ENCODE data around the gene KRT34.
"Not testable (repeated sequence)": the region's sequence is repeated elsewhere in the genome, so short reads cannot be mapped to it uniquely, and the experiment has no call there.

KRT34 gene

DNA sequence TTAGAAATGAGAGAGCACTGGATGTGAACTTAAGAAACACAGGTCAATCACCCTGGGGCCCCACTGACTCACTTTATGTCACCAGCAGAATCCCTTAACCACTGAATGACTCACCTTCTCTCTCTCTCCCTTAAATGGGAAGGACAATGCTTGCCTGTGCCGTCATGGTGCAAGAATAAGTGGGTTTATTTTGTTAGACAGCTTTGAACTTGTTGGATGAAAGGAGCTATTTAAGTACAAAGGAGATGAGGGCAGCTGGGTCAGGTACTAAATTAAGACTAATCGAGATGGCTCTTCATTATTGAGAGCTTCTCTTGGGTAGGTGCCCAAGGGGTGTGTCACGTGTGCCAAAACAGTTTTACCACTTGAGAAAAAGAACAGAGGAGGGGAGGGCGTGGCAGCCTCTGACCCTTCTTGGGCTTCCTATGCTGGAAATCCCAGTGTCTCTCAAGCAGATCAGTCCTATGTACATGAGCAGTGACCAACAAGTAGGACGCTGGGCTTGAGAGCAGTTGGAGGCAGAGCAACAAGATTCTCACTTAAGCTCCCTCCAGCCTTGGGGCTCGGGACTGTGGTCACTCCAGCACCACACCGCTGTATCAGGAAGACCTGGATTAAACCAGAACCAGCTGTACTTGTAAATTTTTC, 22.0 kb upstream of the KRT34 start:
- DNase-seq (ENCODE audit: low read depth in 2 of 3, low spot score in 1 of 3) = peak; percentile 38 to 58 (median 38)

DNA sequence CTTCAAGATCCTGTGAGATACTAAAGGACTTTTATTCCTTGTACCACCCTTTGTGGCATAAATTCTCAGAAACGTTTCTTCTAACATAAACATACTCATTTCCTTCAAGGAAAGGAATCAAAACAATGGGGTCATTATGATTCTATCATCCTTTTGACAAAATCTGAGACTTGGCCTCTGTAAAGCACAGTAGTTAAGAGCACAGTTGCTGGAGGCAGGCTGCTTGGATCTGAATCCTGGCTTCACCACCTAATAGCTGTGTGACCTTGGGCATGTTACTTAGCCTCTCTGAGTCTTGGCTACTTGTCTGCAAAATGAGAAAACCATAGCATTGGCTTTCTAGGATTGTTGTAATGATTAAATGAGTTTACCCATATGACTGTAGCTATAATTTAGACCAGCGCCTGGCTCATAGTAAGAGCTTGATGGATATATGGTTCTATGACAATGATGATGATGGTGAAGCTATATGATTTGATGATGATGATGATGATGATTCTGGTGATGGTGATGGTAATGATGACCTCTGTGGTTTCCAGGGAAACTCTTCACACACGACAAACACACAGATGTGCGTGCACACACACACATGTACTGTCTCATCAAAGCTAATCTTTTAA, 21.4 kb upstream of the KRT34 start:
- DNase-seq (ENCODE audit: low read depth in 2 of 3, low spot score in 1 of 3) = no peak

DNA sequence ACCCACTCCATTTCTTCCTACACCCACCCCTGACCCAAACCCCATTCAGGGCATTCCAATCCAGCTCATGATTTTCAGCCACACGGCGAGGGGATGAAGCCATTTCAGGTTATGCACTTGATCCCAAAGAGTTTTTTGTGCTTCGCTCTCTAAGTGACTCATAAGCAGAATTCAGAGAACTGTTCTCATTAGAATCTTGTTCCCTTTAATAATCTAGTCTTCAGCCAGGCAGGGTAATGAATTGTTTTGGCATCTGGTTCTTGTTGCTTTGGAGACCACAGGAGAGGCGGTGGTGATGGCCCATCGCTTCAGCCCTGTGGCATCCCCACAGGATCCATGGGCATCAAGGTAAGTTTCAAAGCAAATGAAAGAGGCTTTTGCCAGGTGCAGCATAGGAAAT, 20.1 kb upstream of the KRT34 start:
- DNase-seq (ENCODE audit: low read depth in 2 of 3, low spot score in 1 of 3) = no peak

DNA sequence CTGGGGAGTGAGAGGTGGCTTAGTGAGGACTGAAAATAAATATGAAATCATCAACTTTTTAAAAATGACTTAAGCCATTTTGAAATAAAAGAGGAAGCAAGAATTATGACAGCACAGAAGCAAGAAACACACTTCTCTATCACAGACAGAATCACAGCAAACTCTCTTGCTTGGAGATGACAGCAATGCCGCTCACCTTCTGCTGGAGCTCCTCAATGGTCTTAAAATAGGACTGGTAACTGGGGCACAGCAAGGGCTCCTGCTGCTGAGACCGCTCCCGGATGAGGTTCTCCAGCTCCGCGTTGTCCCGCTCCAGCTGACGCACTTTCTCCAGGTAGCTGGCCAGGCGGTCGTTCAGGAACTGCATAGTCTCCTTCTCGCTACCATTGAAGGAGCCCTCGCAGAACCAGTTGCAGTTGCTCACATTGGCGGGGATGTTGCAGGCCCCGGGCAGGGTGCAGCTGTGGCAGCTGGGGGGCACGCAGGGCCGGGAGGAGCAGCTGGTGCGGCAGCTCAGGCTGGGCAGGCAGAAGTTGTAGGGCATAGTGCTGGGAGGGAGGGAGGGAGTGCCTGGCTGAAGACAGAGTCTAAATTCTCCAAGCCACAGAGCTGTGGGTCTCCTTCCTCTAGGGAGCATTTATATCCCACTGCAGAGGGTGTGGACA, 15.0 kb upstream of the KRT34 start, which contains the start of gene KRT31:
TSS of gene KRT31 (minus strand) at position 613 of the 665 bp plus-strand sequence. CDS start at position 544, 69 bp downstream.
- no peak for DNase-seq (ENCODE audit: low read depth in 2 of 3, low spot score in 1 of 3)

DNA sequence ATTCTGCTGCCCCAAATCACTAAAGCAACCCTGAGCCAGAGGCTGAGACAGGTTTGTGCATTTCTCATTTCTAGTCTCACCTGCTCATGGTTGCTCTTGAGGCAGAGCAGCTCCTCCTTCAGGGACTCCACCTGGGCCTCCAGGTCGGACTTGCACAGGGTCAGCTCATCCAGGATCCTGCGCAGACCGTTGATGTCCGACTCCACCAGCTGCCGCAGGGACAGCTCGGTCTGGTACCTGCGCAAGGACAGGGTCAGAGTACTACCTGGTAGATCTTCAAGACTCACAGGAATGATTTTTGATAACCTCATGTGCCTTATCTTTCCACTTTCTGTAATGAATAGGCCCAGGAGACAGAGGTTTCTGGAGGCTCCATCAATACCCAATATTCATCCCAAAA, 14.2 kb upstream of the KRT34 start:
- no peak for DNase-seq (ENCODE audit: low read depth in 2 of 3, low spot score in 1 of 3)

DNA sequence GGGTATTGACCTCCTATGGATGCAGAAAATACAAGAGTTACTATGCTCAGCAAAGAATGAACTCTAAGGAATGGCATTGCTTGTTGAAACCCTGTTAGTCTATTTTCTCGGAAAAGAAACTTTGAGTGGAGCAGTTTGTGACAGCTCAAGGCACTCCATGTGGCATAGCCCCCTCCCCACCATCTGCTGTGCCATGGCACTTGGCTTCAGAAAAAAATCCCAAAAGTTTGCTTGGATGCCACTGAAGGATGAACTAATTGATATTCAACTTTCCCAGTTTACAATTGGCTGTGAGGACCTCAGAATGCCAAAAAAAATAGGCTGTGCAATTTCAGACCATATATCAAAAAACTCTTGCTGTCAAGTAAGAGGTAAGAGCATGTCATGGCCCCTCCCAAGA, 13.5 kb upstream of the KRT34 start:
- no peak for DNase-seq (ENCODE audit: low read depth in 2 of 3, low spot score in 1 of 3)

DNA sequence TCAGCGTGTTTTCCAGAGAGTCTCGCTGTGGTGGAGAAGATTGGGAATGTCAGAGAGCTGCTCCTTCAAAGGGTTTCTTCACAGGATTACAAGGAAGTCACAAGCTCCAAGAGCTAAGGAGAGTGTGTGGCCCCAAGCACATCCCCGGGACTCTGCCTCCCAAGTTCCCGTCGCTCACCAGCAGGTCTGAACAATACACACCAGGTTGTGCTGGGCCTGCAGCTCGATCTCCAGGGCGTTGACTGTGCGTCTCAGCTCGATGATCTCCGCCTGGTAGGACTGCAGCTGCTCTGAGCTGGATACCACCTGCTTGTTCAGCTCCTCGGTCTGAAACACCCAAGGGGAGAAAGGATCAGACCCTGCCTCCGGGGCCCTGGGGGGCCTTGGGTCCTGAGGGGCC, 12.9 kb upstream of the KRT34 start:
- not testable (repeated sequence) for DNase-seq (ENCODE audit: low read depth in 2 of 3, low spot score in 1 of 3)

DNA sequence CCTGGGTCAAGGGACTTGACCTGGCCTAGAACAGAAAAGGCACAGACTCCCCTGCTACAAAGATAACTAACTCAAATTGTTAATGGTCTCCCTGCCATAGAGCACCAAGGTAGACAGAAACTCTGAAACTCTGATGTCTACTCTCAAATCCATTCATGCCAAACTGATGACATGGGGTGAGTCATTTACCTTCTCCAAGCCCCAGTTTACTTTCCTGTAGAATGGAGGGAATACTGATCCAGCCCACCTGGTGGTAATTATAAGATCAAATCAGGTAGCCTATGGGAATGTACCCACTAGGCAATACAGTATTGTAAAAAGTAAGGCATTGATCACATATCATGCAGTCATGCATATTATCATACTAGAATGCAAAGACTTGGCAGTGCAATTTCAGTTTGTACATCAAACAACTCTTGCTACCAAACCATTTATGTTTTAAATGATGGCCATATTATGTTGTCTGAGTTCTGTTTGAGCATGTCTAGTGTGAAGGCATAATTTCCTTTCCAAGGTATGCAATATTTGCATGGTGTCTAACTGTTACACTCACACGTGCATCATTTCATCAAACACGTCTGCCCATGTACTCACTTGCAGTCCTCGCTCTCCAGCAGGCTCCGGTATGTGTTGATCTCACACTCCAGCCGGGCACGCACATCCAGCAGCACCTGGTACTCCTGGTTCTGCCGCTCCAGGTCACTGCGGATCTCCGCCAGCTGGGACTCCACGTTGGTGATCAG, 12.3 kb upstream of the KRT34 start:
- DNase-seq (ENCODE audit: low read depth in 2 of 3, low spot score in 1 of 3) = no peak

DNA sequence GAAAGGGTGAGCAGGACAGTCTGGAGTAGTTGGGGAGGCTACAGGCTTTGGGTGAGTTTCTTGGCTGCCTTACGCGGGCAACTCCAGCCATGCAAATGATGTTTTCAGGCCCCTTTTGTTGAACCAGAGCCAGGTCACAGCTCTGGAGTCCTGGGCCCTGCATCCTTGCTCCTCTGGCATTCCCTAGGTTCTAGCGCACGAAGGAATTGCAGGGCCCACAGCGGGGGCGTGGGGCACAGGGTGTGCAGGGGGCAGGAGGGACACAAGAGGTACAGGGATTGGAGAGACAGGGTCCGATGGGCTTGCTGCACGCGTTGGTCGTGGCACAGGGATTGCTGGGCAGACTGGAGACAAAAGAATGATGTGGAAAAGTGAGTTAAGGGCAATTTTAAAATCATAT, 11.7 kb upstream of the KRT34 start:
- no peak for DNase-seq (ENCODE audit: low read depth in 2 of 3, low spot score in 1 of 3)

DNA sequence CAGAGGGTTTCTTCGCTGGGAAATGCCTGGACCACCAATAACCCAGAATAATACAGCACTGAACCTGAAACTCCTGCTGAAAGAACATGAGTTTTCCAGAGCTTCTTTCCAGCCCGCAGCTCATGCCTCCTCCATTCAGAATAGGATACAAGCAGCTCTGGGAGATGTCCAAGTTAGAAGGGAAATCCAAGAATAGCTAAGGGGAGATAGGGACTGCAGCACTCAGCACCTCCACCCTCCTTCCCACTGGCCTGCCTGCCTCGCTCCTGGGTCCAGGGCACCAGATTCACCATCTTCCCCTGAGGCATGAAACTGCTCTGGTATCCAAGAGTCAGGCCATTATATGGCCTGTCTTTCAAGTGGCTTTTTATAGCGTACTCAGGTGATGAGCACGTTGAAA, 11.2 kb upstream of the KRT34 start:
- no peak for DNase-seq (ENCODE audit: low read depth in 2 of 3, low spot score in 1 of 3)

DNA sequence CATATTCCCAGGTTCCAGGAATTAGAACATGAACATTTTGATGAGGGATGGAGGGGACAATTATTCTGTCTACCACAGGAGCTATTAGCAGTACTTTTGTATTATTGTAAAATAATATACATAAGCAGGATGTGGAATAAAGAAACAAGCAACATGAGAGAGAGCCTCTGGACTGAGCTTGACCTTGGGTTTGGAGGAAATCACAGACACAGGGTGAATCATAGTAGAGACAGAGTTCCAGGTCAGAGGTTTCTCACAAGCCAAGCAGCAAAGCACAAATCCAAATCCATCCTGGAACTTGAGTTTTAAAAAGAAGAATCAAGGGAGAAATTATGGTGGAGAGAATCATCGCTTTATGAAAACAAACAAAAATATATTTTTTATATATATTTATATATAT, 10.2 kb upstream of the KRT34 start:
- DNase-seq (ENCODE audit: low read depth in 2 of 3, low spot score in 1 of 3) = no peak

DNA sequence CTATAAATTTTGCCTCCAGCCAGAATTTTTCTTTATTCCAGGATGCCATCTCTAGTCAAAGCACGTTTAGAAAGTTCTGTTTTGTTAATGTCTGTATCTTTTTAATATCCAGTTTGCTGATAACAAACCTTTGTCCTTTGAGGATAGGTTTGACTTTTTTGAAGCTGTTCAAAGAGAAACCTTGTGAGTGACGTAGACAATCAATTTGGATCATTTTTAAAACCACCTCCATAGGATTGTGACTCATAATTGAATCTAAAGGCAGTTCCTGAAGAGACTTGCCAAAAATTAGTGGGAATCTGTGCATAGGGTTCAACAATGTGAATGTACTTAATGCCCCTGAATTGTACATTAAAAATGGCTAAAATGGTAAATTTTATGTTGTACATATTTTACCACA, 9.4 kb upstream of the KRT34 start:
- no peak for DNase-seq (ENCODE audit: low read depth in 2 of 3, low spot score in 1 of 3)

DNA sequence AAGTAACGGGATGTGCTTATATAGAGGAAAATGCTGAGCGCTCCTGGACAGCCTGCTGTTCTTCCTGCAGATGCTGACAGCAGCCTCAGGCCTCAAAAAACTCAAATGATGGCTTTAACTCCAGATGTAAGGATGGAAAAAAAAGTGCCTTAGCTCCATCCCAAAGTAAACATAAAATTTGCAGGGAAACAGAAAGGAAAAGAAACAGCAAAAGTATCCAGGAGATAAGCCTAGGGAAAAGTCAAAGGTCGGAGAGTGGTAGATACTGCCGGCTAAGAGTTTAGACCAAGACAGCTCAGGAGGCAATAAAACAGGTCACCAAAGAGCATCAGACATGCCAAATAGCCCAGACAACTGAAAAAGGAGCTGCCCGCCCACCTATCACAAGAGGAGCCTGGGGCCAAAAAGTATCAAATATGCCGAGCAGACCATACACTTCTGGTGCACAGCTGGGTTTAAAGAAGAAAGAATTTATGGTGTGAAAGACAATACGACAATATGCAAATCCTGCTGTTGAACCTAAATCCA, 8.4 kb upstream of the KRT34 start:
- DNase-seq (ENCODE audit: low read depth in 2 of 3, low spot score in 1 of 3) = no peak

DNA sequence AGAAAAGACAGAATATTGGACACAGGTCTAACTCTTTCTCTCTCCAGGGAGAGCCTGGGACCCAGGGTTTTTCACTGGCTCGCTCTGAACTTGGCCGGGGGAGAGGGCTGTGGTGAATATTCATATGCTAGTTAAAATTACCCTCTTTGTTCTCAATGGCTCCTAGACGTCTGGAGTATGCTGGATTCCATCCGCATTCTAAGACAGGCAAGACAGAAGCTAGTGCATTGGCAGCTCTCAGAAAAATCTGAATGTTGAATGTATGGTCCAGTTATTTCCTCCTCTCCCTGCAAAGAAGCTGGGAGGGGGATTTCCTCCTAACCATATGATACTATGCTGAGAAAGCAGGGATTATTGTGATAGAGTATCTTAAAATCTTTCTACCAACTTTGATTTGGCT, 5.6 kb upstream of the KRT34 start:
- no peak for DNase-seq (ENCODE audit: low read depth in 2 of 3, low spot score in 1 of 3)

DNA sequence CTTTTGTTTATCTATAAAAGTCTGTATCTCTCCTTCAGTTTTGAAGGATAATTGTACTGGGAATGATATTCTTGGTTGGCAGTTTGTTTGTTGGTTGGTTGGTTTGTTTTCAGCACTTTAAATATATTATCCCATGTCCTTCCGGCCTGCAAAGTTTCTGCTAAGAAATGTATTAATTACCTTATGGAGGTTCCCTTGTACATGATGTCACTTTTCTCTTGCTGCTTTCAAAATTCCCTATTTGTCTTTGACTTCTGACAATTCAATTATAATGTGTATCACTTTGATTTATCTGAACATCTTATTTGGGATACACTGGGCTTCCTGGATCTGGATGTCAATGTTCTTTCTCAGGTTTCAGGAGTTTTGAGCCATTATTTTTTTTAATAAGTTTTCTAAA, 4.1 kb upstream of the KRT34 start:
- no peak for DNase-seq (ENCODE audit: low read depth in 2 of 3, low spot score in 1 of 3)

DNA sequence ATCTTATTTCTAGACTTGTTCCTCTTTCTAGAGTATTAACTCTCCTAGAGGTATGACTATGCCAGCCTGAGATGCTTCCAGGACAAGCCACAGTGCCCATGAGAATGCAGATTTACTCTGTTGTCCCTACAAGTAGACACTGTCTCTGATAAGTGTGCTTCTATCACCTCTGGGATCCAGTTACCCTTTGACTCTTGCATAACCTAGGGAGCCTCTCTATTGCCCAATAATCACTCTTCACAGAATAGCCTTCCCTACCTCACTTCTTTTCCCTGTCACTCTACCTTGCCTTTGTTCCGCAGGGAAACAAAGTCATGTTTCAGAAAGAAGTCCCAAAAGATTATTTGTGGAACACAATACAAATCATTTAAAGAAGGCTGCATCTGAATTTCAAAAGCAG, 1.6 kb upstream of the KRT34 start:
- DNase-seq (ENCODE audit: low read depth in 2 of 3, low spot score in 1 of 3) = no peak

DNA sequence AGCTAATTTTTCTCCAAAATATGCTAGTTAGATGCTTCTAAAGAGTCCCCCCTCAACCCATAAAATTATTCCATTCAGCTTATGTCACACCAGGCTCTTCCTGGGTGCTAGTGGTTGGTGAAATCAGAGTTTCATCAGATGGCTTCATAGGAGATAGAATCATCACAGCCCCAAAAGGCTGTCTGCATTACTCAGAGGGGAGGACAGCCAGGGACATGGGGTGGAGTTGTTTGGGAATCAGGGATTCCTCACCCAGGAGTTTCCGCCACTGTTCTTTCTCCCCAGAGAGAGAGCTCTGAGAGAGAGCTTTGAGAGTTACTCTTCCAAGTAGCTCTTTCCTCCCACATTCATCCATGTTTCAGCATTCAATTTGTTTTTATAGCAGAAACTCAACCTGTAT, 288 bp upstream of the KRT34 start:
- DNase-seq (ENCODE audit: low read depth in 2 of 3, low spot score in 1 of 3) = no peak

DNA sequence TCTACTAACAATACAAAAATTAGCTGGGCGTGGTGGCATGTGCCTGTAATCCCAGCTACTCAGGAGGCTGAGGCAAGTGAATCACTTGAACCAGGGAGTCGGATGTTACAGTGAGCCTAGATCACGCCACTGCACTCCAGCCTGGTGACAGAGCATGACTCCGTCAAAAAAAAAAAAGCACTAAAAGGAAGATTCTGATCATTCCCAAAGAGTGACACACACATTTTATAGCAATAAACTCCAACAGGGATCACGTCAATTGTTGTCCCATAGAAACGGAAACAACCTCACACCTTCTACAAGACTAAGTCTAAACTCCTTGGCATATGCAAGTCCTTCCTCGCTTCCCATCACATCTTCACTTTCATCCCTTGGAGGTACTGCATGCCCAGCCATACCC, 2.0 kb downstream of the KRT34 start:
- not testable (repeated sequence) for DNase-seq (ENCODE audit: low read depth in 2 of 3, low spot score in 1 of 3)

DNA sequence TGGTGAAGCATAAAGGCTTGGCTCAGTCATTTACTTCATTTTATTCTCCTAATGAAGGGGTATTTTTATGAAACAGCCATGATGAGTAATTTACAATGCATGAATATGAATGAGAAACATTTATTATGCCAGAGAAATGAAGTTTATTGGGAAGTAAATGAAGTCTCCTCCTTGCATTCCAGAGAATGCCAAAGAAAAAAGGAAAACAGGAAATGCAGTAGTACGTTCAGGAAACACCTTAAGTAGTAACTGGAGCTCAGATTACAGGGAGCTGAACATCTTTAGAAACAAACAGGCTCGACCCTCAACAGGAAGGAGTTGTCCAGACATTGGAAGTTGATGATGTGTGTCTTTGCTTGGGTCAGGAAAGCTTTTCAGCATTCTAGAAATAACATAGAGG, 4.6 kb downstream of the KRT34 start:
- DNase-seq (ENCODE audit: low read depth in 2 of 3, low spot score in 1 of 3) = no peak

DNA sequence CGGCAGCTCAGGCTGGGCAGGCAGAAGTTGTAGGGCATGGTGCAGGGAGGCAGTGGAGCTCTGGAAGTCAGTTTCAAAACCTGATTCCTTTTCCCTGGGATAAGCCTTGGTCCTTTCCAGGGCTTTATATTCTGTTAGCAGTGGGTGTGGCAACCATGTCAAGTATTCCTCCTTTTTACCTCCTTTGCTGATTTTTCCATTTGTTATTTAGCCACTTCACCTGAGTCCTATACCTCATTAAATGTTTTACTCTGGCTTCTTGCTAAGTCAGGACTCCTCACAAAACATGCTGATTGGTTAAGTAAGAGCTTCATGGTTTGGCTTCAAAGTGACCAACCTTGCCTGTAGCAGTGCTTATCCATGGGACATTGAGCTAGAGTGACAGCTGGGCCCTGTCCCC, 12.4 kb downstream of the KRT34 start, which contains the start of gene KRT33B:
TSS of gene KRT33B (minus strand) at position 101 of the 400 bp plus-strand sequence. CDS start at position 38, 63 bp downstream.
- no peak for DNase-seq (ENCODE audit: low read depth in 2 of 3, low spot score in 1 of 3)

DNA sequence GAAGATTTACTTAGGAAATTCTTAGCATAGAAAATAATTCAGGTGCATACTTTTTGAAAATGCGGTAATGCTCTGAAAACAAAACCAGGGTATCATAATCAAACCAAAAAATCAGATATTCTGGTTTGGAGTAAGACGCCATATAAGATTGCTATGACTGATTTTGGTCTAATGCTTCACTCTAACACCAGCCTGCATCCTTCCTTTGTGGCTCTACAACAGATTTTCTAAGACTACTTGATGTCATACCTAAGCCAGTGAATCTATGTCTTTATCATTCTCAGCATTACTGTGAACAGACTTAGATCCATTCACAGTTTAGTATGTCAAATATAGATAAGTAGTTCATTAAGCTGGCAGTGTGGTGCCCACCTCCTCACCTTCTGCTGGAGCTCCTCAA, 13.1 kb downstream of the KRT34 start:
- no peak for DNase-seq (ENCODE audit: low read depth in 2 of 3, low spot score in 1 of 3)
